HG02642 (cell line): ENCODE results near the gene EHD4.

ENCODE experiments used
- ATAC-seq: cut with Tn5 transposase; IDR thresholded peaks from one replicate; pipeline ENCODE4 v1.9.1; 2021; ENCODE audit warnings: mild to moderate bottlenecking; ENCODE audit not compliant: unreplicated experiment, poor library complexity

EHD4 gene

DNA sequence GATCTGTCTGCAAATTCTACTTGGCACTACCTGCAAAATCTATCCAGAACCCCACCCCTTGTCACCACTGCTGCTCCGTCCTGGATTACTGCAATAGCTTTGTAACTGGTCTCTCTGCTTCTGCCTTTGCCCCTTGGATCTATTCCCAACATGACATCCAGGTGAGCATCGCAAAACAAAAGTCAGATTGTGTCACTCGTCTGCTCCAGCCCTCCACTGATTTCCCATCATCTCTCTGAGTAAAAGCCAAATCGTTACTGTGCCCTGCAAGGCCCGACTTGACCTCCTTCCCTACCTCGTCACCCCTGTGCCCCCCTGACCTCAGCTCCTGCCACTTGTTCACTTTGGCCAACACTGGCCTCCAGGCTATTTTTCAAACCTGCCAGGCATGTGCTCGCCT, 87.9 kb downstream of the EHD4 start:
- ATAC-seq, result no peak

GRCh38 chr15:41883484-41883825, 88.9 kb downstream of the EHD4 start:
- no peak for ATAC-seq

DNA sequence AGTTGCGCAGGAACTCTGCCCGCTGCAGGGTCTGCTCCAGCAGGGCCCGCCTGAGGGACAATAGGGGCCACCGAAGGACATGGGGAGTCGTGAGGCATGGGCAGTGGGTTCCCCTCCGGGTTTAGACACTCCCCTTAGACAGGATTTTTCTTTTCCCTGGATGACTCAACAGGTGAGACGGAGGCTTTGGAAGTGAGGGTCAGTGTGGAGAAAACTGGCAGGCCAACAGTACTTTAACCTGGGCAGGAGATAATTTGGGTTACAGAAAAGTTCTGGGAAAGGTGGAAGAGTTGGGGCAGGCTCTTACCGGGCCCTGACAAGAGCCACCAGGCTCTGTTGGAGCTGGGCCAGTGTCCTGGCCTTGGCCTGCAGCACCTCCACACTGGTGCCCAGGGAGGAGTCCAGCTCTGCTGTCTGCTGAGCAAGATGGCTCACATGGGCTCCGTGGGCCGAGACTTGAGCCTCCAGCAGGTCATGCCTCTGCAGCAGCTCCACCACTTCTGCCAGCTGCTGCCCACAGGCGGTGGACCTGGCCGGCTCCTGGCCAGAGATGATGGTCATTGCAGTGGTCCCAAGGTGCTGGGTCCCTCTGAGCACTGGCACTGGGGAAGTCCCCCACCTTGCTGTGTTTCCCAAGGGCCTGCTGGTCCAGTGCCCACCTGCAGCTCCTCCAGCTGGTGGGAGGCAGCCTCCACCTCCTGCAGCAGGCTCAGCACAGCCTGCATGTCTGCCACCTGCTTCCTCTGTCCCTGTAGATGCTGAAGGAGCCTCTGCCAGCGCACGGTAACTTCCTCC, 89.5 kb downstream of the EHD4 start:
- ATAC-seq, result no peak

DNA sequence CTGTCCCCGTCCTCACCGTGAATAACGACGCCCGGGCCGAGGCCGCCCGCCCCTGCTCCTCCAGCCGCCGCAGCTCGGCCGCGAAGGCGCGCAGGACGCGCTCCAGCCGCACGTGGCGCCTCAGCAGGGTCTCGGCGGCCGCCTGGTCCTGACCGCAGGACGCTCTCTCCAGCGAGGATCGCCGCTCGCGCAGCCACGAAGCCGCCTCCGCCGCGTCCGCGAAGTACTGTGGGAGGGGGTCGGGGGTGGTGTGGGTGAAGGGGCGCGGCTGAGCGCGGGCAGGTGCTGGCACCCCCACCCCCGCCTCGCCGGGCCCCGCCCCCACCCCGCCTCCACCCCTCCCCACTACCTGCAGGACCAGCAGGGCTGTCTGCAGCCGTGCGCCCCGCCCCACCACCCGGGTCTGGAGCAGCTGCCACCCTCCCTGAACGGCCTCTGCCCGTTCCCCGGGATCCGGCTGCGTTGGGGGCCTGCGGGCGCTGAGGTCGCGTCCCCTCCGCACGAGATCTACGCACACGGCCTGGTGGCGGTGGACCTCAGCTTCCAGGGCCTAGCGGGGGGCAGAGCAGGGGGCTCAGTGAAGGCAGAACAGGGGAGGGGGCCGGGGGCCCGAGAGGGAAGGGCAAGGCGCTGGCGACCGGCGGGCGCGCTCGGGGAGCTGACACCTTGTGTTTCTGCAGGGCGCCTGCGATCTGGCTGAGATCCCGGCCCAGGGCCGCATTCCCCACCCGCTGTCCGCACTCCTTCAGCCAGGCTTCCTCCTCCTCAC, 90.3 kb downstream of the EHD4 start:
- no peak for ATAC-seq

GRCh38 chr15:41881550-41881919, 90.8 kb downstream of the EHD4 start:
- no peak for ATAC-seq

- ATAC-seq, result no peak
These were observed 91.3 kb downstream of the EHD4 start for GRCh38 chr15:41881086-41881485.

GRCh38 chr15:41880156-41880877, 92.0 kb downstream of the EHD4 start:
- ATAC-seq, result no peak

DNA sequence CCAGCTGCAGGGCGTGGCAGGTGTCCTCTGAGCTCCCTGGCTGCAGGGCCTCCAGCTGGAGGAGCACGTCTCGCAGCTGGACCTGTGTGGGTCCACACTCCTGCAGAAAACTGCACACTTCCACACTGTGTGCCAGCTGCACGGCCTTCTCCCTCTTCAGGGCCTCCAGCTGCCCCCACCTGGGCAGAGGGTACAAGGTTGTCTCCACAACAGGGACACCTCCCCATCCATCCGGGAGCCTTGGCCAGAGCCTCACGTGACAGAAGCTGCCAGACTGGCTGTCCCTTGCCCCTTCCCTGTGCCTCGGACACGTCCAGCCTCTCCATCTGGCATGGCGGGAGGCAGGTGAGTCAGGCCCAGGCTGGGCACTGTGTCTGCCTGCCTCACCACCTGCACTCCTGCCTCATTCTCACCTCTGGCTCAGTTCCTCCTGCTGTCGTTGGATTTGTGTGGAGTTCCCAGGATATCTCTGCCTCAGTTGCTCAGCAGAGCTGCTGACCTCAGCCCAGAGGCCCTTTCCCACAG, 93.0 kb downstream of the EHD4 start:
- no peak for ATAC-seq

- ATAC-seq, result no peak
These were observed 94.0 kb downstream of the EHD4 start for GRCh38 chr15:41878355-41878699.

DNA sequence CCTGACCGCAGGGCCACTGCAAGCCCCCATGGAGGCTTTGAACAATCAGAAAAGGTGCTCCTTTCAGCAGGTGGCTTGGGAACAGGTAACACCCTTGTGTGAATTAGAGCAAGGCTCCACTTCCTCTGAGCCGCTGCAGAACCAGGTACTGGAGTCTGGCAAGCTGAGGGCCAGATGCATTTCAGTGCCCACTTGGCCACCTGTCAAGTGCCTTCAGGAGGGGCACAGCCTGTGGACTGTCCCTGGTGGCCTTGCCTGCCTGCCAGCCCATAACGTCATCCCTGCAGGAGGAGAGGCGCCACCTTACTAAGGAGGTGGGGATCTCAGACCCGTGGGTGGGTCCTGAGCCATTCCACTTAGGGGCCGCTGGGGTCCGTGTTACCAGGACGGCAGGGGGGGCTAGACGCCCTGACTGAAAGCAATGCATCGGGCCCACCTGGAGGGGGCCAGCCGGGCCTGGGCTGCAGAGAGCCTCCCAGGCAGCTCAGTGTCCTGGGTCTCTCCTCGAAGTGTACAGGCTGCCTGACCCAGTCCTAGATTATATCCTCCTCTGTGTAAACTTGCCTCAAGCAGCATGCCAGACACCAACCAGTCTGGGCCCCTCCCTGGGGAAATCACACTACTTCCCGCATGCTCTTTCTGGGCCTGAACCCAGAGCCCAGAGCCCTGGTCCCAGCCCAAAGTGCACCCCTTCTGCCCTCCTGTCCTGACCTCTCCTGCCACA, 94.6 kb downstream of the EHD4 start:
- ATAC-seq, result no peak

DNA sequence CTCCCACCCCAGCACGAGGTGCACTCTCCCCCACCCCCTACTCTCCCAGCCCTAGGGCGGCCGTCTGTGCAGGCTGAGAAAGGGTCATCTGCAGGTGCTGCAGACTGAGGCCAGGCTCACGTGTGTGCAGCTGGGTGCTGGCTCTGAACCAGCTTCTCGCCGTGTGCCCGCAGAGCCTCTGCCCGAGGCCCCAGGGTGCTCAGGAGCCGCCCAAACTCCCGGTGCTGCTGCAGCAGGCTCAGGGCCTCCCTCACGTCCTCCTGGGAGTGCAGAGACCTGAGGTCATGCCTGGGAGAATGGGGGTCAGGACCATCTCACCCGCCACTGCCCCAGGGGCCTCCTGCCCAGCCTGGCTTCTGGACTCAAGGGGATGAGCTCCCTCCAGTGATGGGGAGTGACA, 95.7 kb downstream of the EHD4 start:
- no peak for ATAC-seq

DNA sequence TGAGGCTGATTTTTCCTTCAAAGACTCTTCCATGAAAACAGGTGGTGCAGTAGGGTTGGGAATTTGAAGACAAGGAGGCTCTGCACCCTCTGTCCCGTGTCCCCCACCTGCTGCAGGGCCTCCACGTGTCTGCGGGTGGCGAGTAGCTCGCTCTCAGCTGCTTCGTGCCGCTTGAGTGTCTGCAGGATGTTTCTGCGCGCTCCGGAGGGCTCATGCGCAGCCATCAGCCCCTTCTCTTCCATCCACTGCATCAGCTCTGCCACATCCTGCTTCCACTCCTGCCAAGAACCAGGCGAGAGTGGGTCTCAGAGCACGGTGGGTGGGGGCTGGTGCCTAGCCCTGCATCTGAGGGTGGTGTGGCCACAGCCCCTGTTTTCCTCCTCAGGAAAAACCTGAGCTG, 96.3 kb downstream of the EHD4 start:
- ATAC-seq, result no peak

GRCh38 chr15:41874736-41875135, 97.6 kb downstream of the EHD4 start:
- ATAC-seq, result no peak

DNA sequence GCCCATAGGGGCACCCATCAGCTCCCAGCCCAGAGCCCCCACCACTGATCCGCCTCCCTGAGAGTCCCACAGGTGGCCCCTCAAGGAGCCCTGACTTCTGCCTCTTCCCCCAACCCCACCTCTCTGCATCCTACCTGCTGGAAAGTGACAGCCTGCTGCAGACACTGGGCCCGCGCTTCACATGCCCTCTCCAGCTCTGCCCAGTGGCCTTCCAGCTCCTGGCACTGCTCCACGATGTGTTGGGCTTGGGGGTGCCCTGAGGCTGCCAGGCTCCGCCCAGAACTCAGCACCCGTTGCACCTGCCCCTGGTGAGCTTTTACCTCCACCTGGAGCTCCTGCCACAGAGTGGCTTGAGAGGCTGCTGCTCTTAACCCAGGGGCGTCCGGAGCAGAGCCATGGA, 98.6 kb downstream of the EHD4 start:
- ATAC-seq, result no peak

- no peak for ATAC-seq
These were observed 100.1 kb downstream of the EHD4 start for GRCh38 chr15:41872166-41872747.

DNA sequence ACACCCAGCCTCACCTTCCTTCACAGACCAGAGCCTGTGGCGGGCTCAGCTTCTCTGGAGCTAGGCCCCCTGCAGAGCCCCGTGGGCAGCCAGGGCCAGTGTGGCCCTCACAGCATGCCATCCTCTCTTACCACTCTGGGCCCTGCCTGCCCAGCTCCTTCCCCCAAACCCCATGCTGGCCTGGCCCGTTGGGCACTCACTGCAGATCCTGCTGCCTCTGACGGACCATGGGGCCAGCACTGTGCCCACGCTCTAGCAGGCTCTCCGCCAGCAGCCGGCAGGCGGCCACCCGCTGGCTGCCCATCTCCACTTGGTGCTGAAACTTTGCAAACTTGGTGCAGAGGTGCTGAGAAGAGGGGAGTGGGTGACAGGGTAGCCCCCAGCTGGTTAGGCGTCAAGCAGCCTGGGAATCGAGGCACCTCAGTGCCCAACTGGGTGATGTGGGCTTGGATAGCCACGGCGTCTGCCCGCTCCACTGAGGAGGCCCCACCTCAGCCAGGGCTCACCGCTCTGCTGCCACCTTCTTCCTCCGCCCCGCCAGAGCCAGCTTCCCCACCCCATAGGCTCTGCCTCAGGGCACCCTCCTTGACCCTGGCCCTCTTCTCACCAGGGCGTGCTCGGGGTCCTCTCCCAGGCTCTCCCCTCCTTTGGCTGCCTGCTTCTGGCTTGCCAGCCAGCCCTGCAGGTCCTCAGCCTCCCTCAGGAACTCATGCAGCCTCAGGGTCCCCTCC, 101.0 kb downstream of the EHD4 start:
- no peak for ATAC-seq

DNA sequence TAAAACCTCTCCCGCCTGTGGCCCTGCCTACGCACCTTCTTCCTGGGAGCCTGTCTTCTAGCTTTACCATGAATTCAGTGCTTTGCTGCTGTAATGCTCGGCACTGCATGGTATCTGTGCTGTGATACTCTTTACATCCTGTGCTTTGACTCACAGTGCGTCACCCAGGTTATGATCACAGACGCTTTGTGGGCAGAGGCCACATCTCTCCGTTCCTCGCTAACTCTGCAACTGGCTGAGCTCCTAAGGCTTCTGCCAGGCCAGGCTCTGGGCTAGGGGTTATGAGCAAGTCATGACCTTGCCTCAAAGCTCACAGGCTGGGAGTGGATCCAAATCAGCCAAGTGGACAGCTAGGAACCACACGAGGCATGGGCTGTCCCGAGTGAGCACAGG, 101.7 kb downstream of the EHD4 start:
- ATAC-seq, result no peak

GRCh38 chr15:41869770-41870688, 102.3 kb downstream of the EHD4 start:
- ATAC-seq, result no peak

DNA sequence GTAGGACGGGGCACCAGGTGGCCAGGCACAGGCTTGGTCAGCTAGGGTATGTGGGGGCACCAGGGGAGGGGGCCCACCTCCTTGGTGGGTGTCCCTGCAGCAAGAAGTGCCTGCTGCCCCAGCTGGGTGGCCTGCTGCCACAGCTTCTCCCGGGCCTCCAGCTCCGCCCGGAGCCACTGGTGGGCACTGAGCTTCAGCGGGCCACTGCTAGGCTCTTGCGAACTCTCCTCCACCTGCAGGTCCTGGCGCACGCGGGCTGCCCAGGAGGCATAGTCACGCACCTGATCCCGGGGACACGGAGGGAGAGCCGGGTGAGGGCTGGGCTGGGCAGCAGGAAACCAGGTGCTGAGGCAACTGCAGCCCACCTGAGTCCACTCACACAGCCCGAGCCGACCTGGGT, 104.0 kb downstream of the EHD4 start:
- ATAC-seq, result no peak
